Endothelial cell of umbilical vein (primary cell): ENCODE results near the gene GRIA4. TPM values are rescaled to one million over a fixed set of nuclear protein-coding genes. Genes with fewer than 3 reads are reported as not detected.

Source experiments
- BruUV-seq: library from RNA; stranded (reverse); fragments of 400-500 nt; replicated peaks from 2 replicates; lab custom pipeline; 2021; lab: Mats Ljungman, UMichigan
- CTCF ChIA-PET: fragments of 300-600, 350-600 bp; sonication (Branson Sonifier 250); formaldehyde crosslinking; loops from one replicate; lab custom pipeline; 2021; ENCODE audit warnings: antibody characterized with exemption, inconsistent platforms; lab: Charles Lee
- POLR2A ChIA-PET: fragments of 300-600, 350-600 bp; sonication (Branson Sonifier 250); formaldehyde crosslinking; loops from one replicate; lab custom pipeline; 2021; ENCODE audit warnings: antibody characterized with exemption, inconsistent platforms; lab: Charles Lee
- DNase-seq: peaks from one replicate; pipeline ENCODE4 v3.0.0-alpha.2; 2011; ENCODE audit warnings: low read depth, low spot score
- FAIRE-seq: peaks from 2 replicates; lab custom pipeline; 2011; peaks lifted over from hg19 to GRCh38; lab: Jason Lieb, UNC
- H2AFZ ChIP-seq: 2 replicates; pipeline ENCODE4 v1.6.0; 2012; ENCODE audit warnings: low read depth, low read length, control low read depth, inconsistent platforms
- H3K27ac ChIP-seq: 2 replicates; pipeline ENCODE4 v1.5.1; 2011; ENCODE audit warnings: low read depth, mild to moderate bottlenecking, control low read depth, low read length, moderate library complexity; ENCODE audit not compliant: insufficient read depth
- H3K27me3 ChIP-seq, 2 experiments: 2 replicates each; pipeline versions ENCODE4 v1.6.0 to v1.6.1; 2011; ENCODE audit warnings: low read length in 2 of 2, mixed read lengths in 1 of 2; ENCODE audit not compliant: control insufficient read depth in 2 of 2, insufficient read depth in 2 of 2
- H3K36me3 ChIP-seq, 2 experiments: 2 replicates in 1 of 2; 3 replicates in 1 of 2; pipeline ENCODE4 v1.5.1; 2011; ENCODE audit warnings: low read length in 2 of 2, mild to moderate bottlenecking in 1 of 2, moderate library complexity in 1 of 2; ENCODE audit not compliant: control insufficient read depth in 2 of 2, insufficient read depth in 2 of 2; ENCODE audit errors: extremely low read depth in 1 of 2
- H3K4me1 ChIP-seq: 3 replicates; pipeline ENCODE4 v1.5.1; 2011; ENCODE audit warnings: mild to moderate bottlenecking, low read length; ENCODE audit not compliant: control insufficient read depth, insufficient read depth; ENCODE audit errors: extremely low read depth
- H3K4me2 ChIP-seq: 2 replicates; pipeline ENCODE4 v1.6.1; 2011; ENCODE audit warnings: low read length, control low read depth, mixed read lengths; ENCODE audit not compliant: insufficient read depth
- H3K4me3 ChIP-seq, 3 experiments: fragments of 200-600 bp in 1 of 3; sonication (generic), shearing (Covaris generic) in 1 of 3; replicated peaks in 1 of 3; 2 replicates each; pipeline ENCODE4 v1.5.1; 2011 to 2016; ENCODE audit warnings: control low read depth in 3 of 3, low read length in 3 of 3, mild to moderate bottlenecking in 2 of 3, inconsistent platforms in 1 of 3, low read depth in 1 of 3, moderate library complexity in 1 of 3; ENCODE audit not compliant: insufficient read depth in 1 of 3
- H3K79me2 ChIP-seq: 2 replicates; pipeline ENCODE4 v1.6.0; 2012; ENCODE audit warnings: low read length, inconsistent platforms; ENCODE audit not compliant: control insufficient read depth, insufficient read depth
- H3K9ac ChIP-seq: replicated peaks from 2 replicates; pipeline ENCODE3; 2011; ENCODE audit warnings: low read length, control low read depth; ENCODE audit not compliant: insufficient read depth; ENCODE audit errors: extremely low read depth
- H3K9me1 ChIP-seq: replicated peaks from 3 replicates; pipeline ENCODE4 v1.6.0; 2011; ENCODE audit warnings: mild to moderate bottlenecking, low read length; ENCODE audit not compliant: control insufficient read depth, insufficient read depth; ENCODE audit errors: extremely low read depth
- H3K9me3 ChIP-seq: replicated peaks from 2 replicates; pipeline ENCODE4 v1.5.1; 2012; ENCODE audit warnings: low read length, inconsistent platforms; ENCODE audit not compliant: control insufficient read depth, insufficient read depth
- H4K20me1 ChIP-seq: replicated peaks from 2 replicates; pipeline ENCODE3; 2011; ENCODE audit warnings: mild to moderate bottlenecking, low read length; ENCODE audit not compliant: control insufficient read depth, insufficient read depth; ENCODE audit errors: extremely low read depth
- CTCF ChIP-seq, 2 donors: IDR thresholded peaks; 1 replicate in 1 of 2; 2 replicates in 1 of 2; pipeline ENCODE4 v1.5.1; 2011; ENCODE audit warnings: low read length in 2 of 2, mild to moderate bottlenecking in 2 of 2, moderate library complexity in 2 of 2, control low read depth in 1 of 2, inconsistent platforms in 1 of 2, low read depth in 1 of 2; ENCODE audit not compliant: insufficient read depth in 1 of 2; ENCODE audit errors: extremely low read depth in 1 of 2
- EZH2 ChIP-seq: IDR thresholded peaks from 2 replicates; pipeline ENCODE4 v1.6.1; 2012; ENCODE audit warnings: borderline replicate concordance, low read depth, mild to moderate bottlenecking, moderate library complexity, low read length, inconsistent platforms; ENCODE audit not compliant: severe bottlenecking
- FOS ChIP-seq: IDR thresholded peaks from 2 replicates; pipeline ENCODE4 v1.6.1; 2011; ENCODE audit warnings: mild to moderate bottlenecking, low read length, moderate library complexity, borderline replicate concordance; ENCODE audit not compliant: insufficient read depth
- GATA2 ChIP-seq: IDR thresholded peaks from 2 replicates; pipeline ENCODE4 v1.7.0; 2011; ENCODE audit warnings: low read depth, mild to moderate bottlenecking, moderate library complexity, mixed read lengths, low read length; ENCODE audit not compliant: insufficient read length, insufficient read depth
- JUN ChIP-seq: IDR thresholded peaks from 2 replicates; pipeline ENCODE4 v1.6.1; 2011; ENCODE audit warnings: borderline replicate concordance, low read depth; ENCODE audit not compliant: insufficient read length, insufficient read depth
- MAX ChIP-seq: IDR thresholded peaks from 2 replicates; pipeline ENCODE4 v1.6.1; 2011; ENCODE audit not compliant: insufficient read depth, insufficient read length
- MYC ChIP-seq: IDR thresholded peaks from one replicate; pipeline ENCODE4 v1.6.1; 2011; ENCODE audit warnings: mild to moderate bottlenecking, low read depth, low read length
- POLR2A ChIP-seq: IDR thresholded peaks from 2 replicates; pipeline ENCODE4 v1.6.1; 2012; ENCODE audit warnings: low read depth, mild to moderate bottlenecking, control low read depth, low read length
- POLR2AphosphoS5 ChIP-seq: IDR thresholded peaks from 2 replicates; pipeline ENCODE4 v1.6.1; 2012; ENCODE audit warnings: low read depth, mild to moderate bottlenecking, control low read depth, low read length, moderate library complexity; ENCODE audit not compliant: insufficient read depth
- dilution Hi-C: fragments of 300-500 bp; cut with MboI; formaldehyde crosslinking; loops from one replicate; pipeline ENCODE4 v1.15.0; 2019; ENCODE audit warnings: low sequenced_read_pairs; ENCODE audit not compliant: extremely low pct_ligation_motif_present
- intact Hi-C: fragments of 100-400 bp; cut with micrococcal nuclease; formaldehyde crosslinking; loops from one replicate; pipeline ENCODE4 v1.10.0; 2022
- polyA plus RNA-seq, 4 experiments: library from polyadenylated mRNA; depleted of rRNA in 3 of 4; stranded (reverse) in 3 of 4; unstranded in 1 of 4; fragments of >200 nt; gene quantifications; 2 replicates each; pipeline versions ENCODE4 v1.2.1 to v1.2.3, GENCODE V29; 2011 to 2012; ENCODE audit warnings: missing spikeins in 1 of 4
- total RNA-seq: library from RNA; stranded (reverse); gene quantifications from 2 replicates; pipeline ENCODE4 v1.2.3, GENCODE V29; 2021

The GRIA4 gene
- total and polyA plus RNA-seq, 2 donors (not counting 3 experiments of a cell fraction or from before 2014, with no cell fraction given), result not detected

GRCh38 chr11:105827906-105828305 is 218.0 kb downstream of the GRIA4 start:
- Histone ChIP-seq H4K20me1 (no peaks in the 10 kb centered on the region), H3K4me1 (no peaks in the 10 kb centered on the region), H3K27ac (no peak overlapping the region), H3K4me3 (no peak overlapping the region), H3K27me3 (no peaks in the 10 kb centered on the region), H3K79me2 (no peaks in the 10 kb centered on the region), H3K9me1 (no peaks in the 10 kb centered on the region), H3K4me2 (no peak overlapping the region), H3K9ac (no peak overlapping the region), H3K9me3 (no peaks in the 10 kb centered on the region), H2AFZ (no peak overlapping the region), H3K36me3 (no peaks in the 10 kb centered on the region)
- intact Hi-C loops, result no loop called here
- BruUV-seq, result no TSS peak
- ChIA-PET CTCF (no interaction called here), POLR2A (no interaction called here)
- TF ChIP-seq FOS, result no peak
- TF ChIP-seq EZH2, result no peak
- TF ChIP-seq POLR2AphosphoS5, result no peak
- TF ChIP-seq JUN, result no peak
- no peak for TF ChIP-seq POLR2A
- no peak for TF ChIP-seq CTCF (IDR thresholded peaks at IDR 0.05; ENCODE audit: extremely low read depth in 1 of 2, insufficient read depth in 1 of 2, low read depth in 1 of 2, low read length in 2 of 2)
- TF ChIP-seq MAX, result no peak
- TF ChIP-seq MYC, result no peak
- TF ChIP-seq GATA2, result no peak
- FAIRE-seq (no peak), DNase-seq (no peak)
- dilution Hi-C loops, result no loop called here
